Gastroesophageal sphincter (tissue), 4 donors: ENCODE results near the gene DNTTIP2. TPM values are rescaled to one million over a fixed set of nuclear protein-coding genes. Genes with fewer than 3 reads are reported as not detected.

ENCODE experiments used
- ATAC-seq: fragments of 150-250 bp; one replicate; pipeline ENCODE4 v1.9.1; 2016; ENCODE audit warnings: mild to moderate bottlenecking, moderate library complexity
- H3K27ac ChIP-seq, 4 donors: fragments of 200-600 bp; sonication (generic) in 3 of 4; 1 replicate in 3 of 4; 2 replicates in 1 of 4; pipeline ENCODE4 v1.5.1; 2016 to 2019
- H3K27me3 ChIP-seq: fragments of 200-600 bp; sonication (generic); one replicate; pipeline ENCODE4 v1.5.1; 2019
- H3K36me3 ChIP-seq, 2 donors: fragments of 200-600 bp; sonication (generic); one replicate each; pipeline ENCODE4 v1.5.1; 2019; ENCODE audit warnings: control low read depth in 1 of 2
- H3K4me1 ChIP-seq, 3 donors: fragments of 200-600 bp; sonication (generic); 1 replicate in 2 of 3; 2 replicates in 1 of 3; pipeline ENCODE4 v1.5.1; 2016 to 2019; ENCODE audit warnings: control low read depth in 2 of 3
- H3K4me3 ChIP-seq, 2 donors: fragments of 200-600 bp; sonication (generic); one replicate each; pipeline ENCODE4 v1.5.1; 2019; ENCODE audit warnings: mild to moderate bottlenecking in 1 of 2, moderate library complexity in 1 of 2
- H3K9me3 ChIP-seq, 3 donors: fragments of 200-600 bp; sonication (generic); one replicate each; pipeline ENCODE4 v1.5.1; 2017 to 2019; ENCODE audit warnings: control low read depth in 2 of 3
- CTCF ChIP-seq, 4 experiments: fragments of 200-600 bp in 2 of 4; fragments of 450-650 bp in 2 of 4; sonication (generic) in 1 of 4; IDR thresholded peaks; one replicate each; pipeline ENCODE4 v1.5.1; 2017 to 2019; ENCODE audit warnings: antibody characterized with exemption in 4 of 4, mild to moderate bottlenecking in 2 of 4, moderate library complexity in 2 of 4
- EP300 ChIP-seq: sonication (generic); formaldehyde crosslinking; IDR thresholded peaks from one replicate; pipeline ENCODE4 v1.6.1; 2017; ENCODE audit warnings: antibody characterized with exemption, mild to moderate bottlenecking
- POLR2A ChIP-seq, 2 donors: fragments of 450-650 bp; IDR thresholded peaks; one replicate each; pipeline ENCODE4 v1.6.1; 2017; ENCODE audit warnings: antibody characterized with exemption in 2 of 2, mild to moderate bottlenecking in 2 of 2, moderate library complexity in 1 of 2
- POLR2AphosphoS5 ChIP-seq: sonication (generic); formaldehyde crosslinking; IDR thresholded peaks from one replicate; pipeline ENCODE4 v1.6.1; 2017; ENCODE audit warnings: antibody characterized with exemption
- WGBS, 2 donors: methylation state at CpG; one replicate each; pipeline ENCODE4 v1.1.5; 2018; ENCODE audit warnings: low coverage in 1 of 2; 5-methylcytosine and 5-hydroxymethylcytosine counted together
- total RNA-seq, 4 donors: library from RNA; depleted of rRNA; stranded (reverse); fragments of >200 nt; gene quantifications; one replicate each; pipeline ENCODE4 v1.1.0, GENCODE V29; 2016

The DNTTIP2 gene
- total RNA-seq, 4 donors from 2014 or later, result 30.6 to 42.2 (median 40.3) TPM

GRCh38 chr1:93899543-93900207 lies 20.7 kb upstream of the DNTTIP2 start:
- 83 to 91% methylated on average over 3 of the region's 3 CpGs for WGBS, 2 donors
- H3K4me1 ChIP-seq, result no peaks in the 10 kb centered on the region
- H3K27ac ChIP-seq, result no peak overlapping the region
- TF ChIP-seq CTCF (IDR thresholded peaks at IDR 0.05) (no peak), EP300 (no peak), POLR2AphosphoS5 (no peak), POLR2A (IDR thresholded peaks at IDR 0.05) (no peak)
- no peak overlapping the region for H3K4me3 ChIP-seq
- no peaks in the 10 kb centered on the region for H3K27me3 ChIP-seq
- ATAC-seq, result no peak
- no peaks in the 10 kb centered on the region for H3K9me3 ChIP-seq
- H3K36me3 ChIP-seq, result peaks cover 5 to 48% of the 10 kb centered on the region in 2 donors

- TF ChIP-seq EP300, result no peak
- no peak for TF ChIP-seq CTCF (IDR thresholded peaks at IDR 0.05)
- TF ChIP-seq POLR2AphosphoS5, result no peak
- TF ChIP-seq POLR2A (IDR thresholded peaks at IDR 0.05), result no peak
- H3K27ac ChIP-seq, result no peak overlapping the region
- WGBS, 2 donors, result 55 to 83% methylated on average over 2 to 6 of the region's 6 CpGs
- no peaks in the 10 kb centered on the region for H3K27me3 ChIP-seq
- no peak overlapping the region for H3K4me3 ChIP-seq
- H3K9me3 ChIP-seq, result no peaks in the 10 kb centered on the region
- no peaks in the 10 kb centered on the region for H3K4me1 ChIP-seq
- peaks cover 0 to 41% of the 10 kb centered on the region in 2 donors for H3K36me3 ChIP-seq
- ATAC-seq, result no peak
Observed at GRCh38 chr1:93888900-93889299, 9.9 kb upstream of the DNTTIP2 start.

- H3K9me3 ChIP-seq, result no peaks in the 10 kb centered on the region
- peaks cover 0 to 23% (median 9%) of the 10 kb centered on the region in 3 donors for H3K4me1 ChIP-seq
- H3K36me3 ChIP-seq, result peaks cover 0 to 12% of the 10 kb centered on the region in 2 donors
- H3K4me3 ChIP-seq, result no peak overlapping the region
- ATAC-seq, result no peak
- H3K27me3 ChIP-seq, result no peaks in the 10 kb centered on the region
- H3K27ac ChIP-seq, result no peak overlapping the region
- TF ChIP-seq CTCF (IDR thresholded peaks at IDR 0.05), result no peak
- TF ChIP-seq POLR2A (IDR thresholded peaks at IDR 0.05), result no peak
- TF ChIP-seq POLR2AphosphoS5, result no peak
- TF ChIP-seq EP300, result no peak
- 64 to 78% methylated on average over 4 of the region's 4 CpGs for WGBS, 2 donors
Observed at GRCh38 chr1:93882269-93882668, 3.3 kb upstream of the DNTTIP2 start.

GRCh38 chr1:93880731-93881130 lies 1.7 kb upstream of the DNTTIP2 start:
- Histone ChIP-seq H3K4me1 (peaks cover 0 to 38% (median 13%) of the 10 kb centered on the region in 3 donors), H3K9me3 (no peaks in the 10 kb centered on the region), H3K4me3 (no peak overlapping the region), H3K27ac (no peak overlapping the region), H3K36me3 (peaks cover 0 to 27% of the 10 kb centered on the region in 2 donors), H3K27me3 (no peaks in the 10 kb centered on the region)
- 92 to 94% methylated on average over 2 of the region's 2 CpGs for WGBS, 2 donors
- ATAC-seq, result no peak
- no peak for TF ChIP-seq CTCF (IDR thresholded peaks at IDR 0.05)
- no peak for TF ChIP-seq POLR2AphosphoS5
- no peak for TF ChIP-seq POLR2A (IDR thresholded peaks at IDR 0.05)
- no peak for TF ChIP-seq EP300

GRCh38 chr1:93878501-93878888 lies 511 bp downstream of the DNTTIP2 start:
- no peaks in the 10 kb centered on the region for H3K27me3 ChIP-seq
- peaks cover 5 to 49% of the 10 kb centered on the region in 2 donors for H3K36me3 ChIP-seq
- WGBS, 2 donors, result 0 to 2% methylated on average over 12 to 15 of the region's 20 CpGs
- H3K4me1 ChIP-seq, result peaks cover 0 to 41% (median 13%) of the 10 kb centered on the region in 3 donors
- H3K27ac ChIP-seq, result peak overlapping the region; percentile 78 to 96 (median 92)
- no peaks in the 10 kb centered on the region for H3K9me3 ChIP-seq
- peak overlapping the region; percentile 85 to 92 for H3K4me3 ChIP-seq
- TF ChIP-seq CTCF (IDR thresholded peaks at IDR 0.05), result no peak
- peak; percentile 22 for ATAC-seq
